ENCODE measurements around the gene GLYAT.
"Not testable (repeated sequence)": the region's sequence is repeated elsewhere in the genome, so short reads cannot be mapped to it uniquely, and the experiment has no call there.

GLYAT gene

GRCh38 chr11:58707767-58708166 is 24.0 kb downstream of the GLYAT start:
- H3K4me3 ChIP-seq (ENCODE audit: low read depth in 1 of 2, low read length in 2 of 2): no peak overlapping the region
- H3K36me3 ChIP-seq (ENCODE audit: control insufficient read depth in 1 of 2, insufficient read depth in 2 of 2, low read length in 2 of 2): no peaks in the 10 kb centered on the region
- no peak overlapping the region for H3K27ac ChIP-seq (ENCODE audit: low read length)
- H3K9me3 ChIP-seq (ENCODE audit: control insufficient read depth in 1 of 2, low read length in 2 of 2): peaks cover 0 to 6% of the 10 kb centered on the region in 2 donors
- H3K4me1 ChIP-seq (ENCODE audit: control insufficient read depth in 1 of 2, insufficient read depth in 2 of 2, low read length in 2 of 2): no peaks in the 10 kb centered on the region
- no peaks in the 10 kb centered on the region for H3K27me3 ChIP-seq (ENCODE audit: low read depth, low read length)

- H3K4me1 ChIP-seq (ENCODE audit: control insufficient read depth in 1 of 2, insufficient read depth in 2 of 2, low read length in 2 of 2); H3K4me3 ChIP-seq (ENCODE audit: low read depth in 1 of 2, low read length in 2 of 2); H3K9me3 ChIP-seq (ENCODE audit: control insufficient read depth in 1 of 2, low read length in 2 of 2); H3K27ac ChIP-seq (ENCODE audit: low read length); H3K36me3 ChIP-seq (ENCODE audit: control insufficient read depth in 1 of 2, insufficient read depth in 2 of 2, low read length in 2 of 2); H3K27me3 ChIP-seq (ENCODE audit: low read depth, low read length): not testable (repeated sequence)
These were observed 34.9 kb downstream of the GLYAT start for GRCh38 chr11:58696825-58697224.

GRCh38 chr11:58693026-58693425 is 38.7 kb downstream of the GLYAT start:
- H3K27ac ChIP-seq (ENCODE audit: low read length): no peak overlapping the region
- no peaks in the 10 kb centered on the region for H3K9me3 ChIP-seq (ENCODE audit: control insufficient read depth in 1 of 2, low read length in 2 of 2)
- no peaks in the 10 kb centered on the region for H3K27me3 ChIP-seq (ENCODE audit: low read depth, low read length)
- H3K4me3 ChIP-seq (ENCODE audit: low read depth in 1 of 2, low read length in 2 of 2): no peak overlapping the region
- H3K4me1 ChIP-seq (ENCODE audit: control insufficient read depth in 1 of 2, insufficient read depth in 2 of 2, low read length in 2 of 2): no peaks in the 10 kb centered on the region
- no peaks in the 10 kb centered on the region for H3K36me3 ChIP-seq (ENCODE audit: control insufficient read depth in 1 of 2, insufficient read depth in 2 of 2, low read length in 2 of 2)

DNA sequence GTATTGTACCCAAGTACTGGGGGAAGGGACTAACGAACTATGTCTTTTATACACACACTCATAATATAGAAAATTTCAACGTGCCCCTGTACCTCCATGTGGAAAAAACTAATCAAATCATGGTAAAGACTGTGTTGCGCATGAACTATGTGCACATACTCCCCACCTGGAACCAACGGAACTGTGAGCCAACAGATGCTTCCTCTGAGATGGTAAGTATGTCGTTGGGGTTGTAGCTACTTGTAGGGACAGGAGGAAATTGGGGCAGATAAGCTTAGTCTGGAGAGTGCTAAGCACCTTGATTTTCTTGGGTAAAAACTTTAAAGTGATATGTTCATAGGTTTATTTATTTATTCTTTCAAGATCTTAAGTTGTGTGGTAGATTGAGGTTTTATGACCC is 40.1 kb downstream of the GLYAT start:
- Histone ChIP-seq H3K36me3 (ENCODE audit: control insufficient read depth in 1 of 2, insufficient read depth in 2 of 2, low read length in 2 of 2) (no peaks in the 10 kb centered on the region), H3K9me3 (ENCODE audit: control insufficient read depth in 1 of 2, low read length in 2 of 2) (no peaks in the 10 kb centered on the region), H3K4me1 (ENCODE audit: control insufficient read depth in 1 of 2, insufficient read depth in 2 of 2, low read length in 2 of 2) (no peaks in the 10 kb centered on the region), H3K27me3 (ENCODE audit: low read depth, low read length) (no peaks in the 10 kb centered on the region), H3K27ac (ENCODE audit: low read length) (no peak overlapping the region), H3K4me3 (ENCODE audit: low read depth in 1 of 2, low read length in 2 of 2) (no peak overlapping the region)

- no peak overlapping the region for H3K27ac ChIP-seq (ENCODE audit: low read length)
- no peaks in the 10 kb centered on the region for H3K4me1 ChIP-seq (ENCODE audit: control insufficient read depth in 1 of 2, insufficient read depth in 2 of 2, low read length in 2 of 2)
- no peak overlapping the region for H3K4me3 ChIP-seq (ENCODE audit: low read depth in 1 of 2, low read length in 2 of 2)
- no peaks in the 10 kb centered on the region for H3K9me3 ChIP-seq (ENCODE audit: control insufficient read depth in 1 of 2, low read length in 2 of 2)
- H3K36me3 ChIP-seq (ENCODE audit: control insufficient read depth in 1 of 2, insufficient read depth in 2 of 2, low read length in 2 of 2): no peaks in the 10 kb centered on the region
- no peaks in the 10 kb centered on the region for H3K27me3 ChIP-seq (ENCODE audit: low read depth, low read length)
These were observed 42.8 kb downstream of the GLYAT start for GRCh38 chr11:58688789-58689503.

DNA sequence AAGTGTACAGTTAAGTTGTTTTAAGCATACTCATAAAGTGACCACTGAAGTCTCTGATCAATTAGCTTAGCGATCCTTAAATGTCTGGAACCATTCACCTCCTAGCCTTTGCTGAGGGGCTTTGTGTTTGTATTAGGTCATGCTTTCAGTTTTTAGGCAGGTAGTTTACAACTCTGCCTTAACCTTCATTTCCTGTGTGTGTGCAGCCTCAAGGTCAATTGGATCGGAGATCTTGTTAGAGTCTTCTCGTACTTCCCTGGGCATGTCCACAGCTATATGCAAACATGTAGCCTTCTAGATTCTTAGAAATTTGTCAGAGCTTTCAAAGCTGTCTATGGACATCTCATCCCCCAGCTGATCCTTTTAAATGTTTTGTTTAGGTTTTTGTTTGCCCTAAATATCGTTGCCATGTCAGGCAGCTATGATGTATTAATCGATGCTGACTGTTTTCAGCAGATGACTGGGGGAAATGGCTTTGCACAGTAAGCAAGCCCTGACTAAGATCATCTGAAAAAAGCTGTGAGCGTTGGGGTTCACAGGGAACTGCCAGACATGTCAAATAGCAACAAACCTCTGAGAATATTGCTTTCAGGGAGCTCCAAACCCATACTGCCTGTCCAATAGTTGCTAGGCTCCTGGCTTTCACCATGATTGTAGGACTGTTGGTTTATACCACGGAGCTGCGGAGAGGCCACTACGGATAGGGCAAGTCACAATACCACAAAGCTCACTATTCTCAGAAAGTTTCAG is 45.6 kb downstream of the GLYAT start:
- Histone ChIP-seq H3K27ac (ENCODE audit: low read length) (no peak overlapping the region), H3K27me3 (ENCODE audit: low read depth, low read length) (no peaks in the 10 kb centered on the region), H3K4me1 (ENCODE audit: control insufficient read depth in 1 of 2, insufficient read depth in 2 of 2, low read length in 2 of 2) (no peaks in the 10 kb centered on the region), H3K9me3 (ENCODE audit: control insufficient read depth in 1 of 2, low read length in 2 of 2) (no peaks in the 10 kb centered on the region), H3K4me3 (ENCODE audit: low read depth in 1 of 2, low read length in 2 of 2) (no peak overlapping the region), H3K36me3 (ENCODE audit: control insufficient read depth in 1 of 2, insufficient read depth in 2 of 2, low read length in 2 of 2) (no peaks in the 10 kb centered on the region)

DNA sequence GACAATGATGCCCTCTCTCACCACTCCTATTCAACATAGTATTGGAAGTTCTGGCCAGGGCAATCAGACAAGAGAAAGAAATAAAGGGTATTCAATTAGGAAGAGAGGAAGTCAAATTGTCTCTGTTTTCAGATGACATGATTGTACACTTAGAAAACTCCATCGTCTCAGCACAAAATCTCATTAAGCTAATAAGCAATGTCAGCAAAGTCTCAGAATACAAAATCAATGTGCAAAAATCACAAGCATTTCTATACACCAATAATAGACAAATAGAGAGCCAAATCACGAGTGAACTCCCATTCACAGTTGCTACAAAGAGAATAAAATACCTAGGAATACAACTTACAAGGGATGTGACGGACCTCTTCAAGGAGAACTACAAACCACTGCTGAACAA is 49.1 kb downstream of the GLYAT start:
- H3K4me1 ChIP-seq (ENCODE audit: control insufficient read depth in 1 of 2, insufficient read depth in 2 of 2, low read length in 2 of 2); H3K36me3 ChIP-seq (ENCODE audit: control insufficient read depth in 1 of 2, insufficient read depth in 2 of 2, low read length in 2 of 2); H3K9me3 ChIP-seq (ENCODE audit: control insufficient read depth in 1 of 2, low read length in 2 of 2); H3K27me3 ChIP-seq (ENCODE audit: low read depth, low read length); H3K4me3 ChIP-seq (ENCODE audit: low read depth in 1 of 2, low read length in 2 of 2); H3K27ac ChIP-seq (ENCODE audit: low read length): not testable (repeated sequence)

GRCh38 chr11:58677536-58677935 is 54.2 kb downstream of the GLYAT start:
- not testable (repeated sequence) for H3K4me3 ChIP-seq (ENCODE audit: low read depth in 1 of 2, low read length in 2 of 2); H3K9me3 ChIP-seq (ENCODE audit: control insufficient read depth in 1 of 2, low read length in 2 of 2); H3K4me1 ChIP-seq (ENCODE audit: control insufficient read depth in 1 of 2, insufficient read depth in 2 of 2, low read length in 2 of 2); H3K27me3 ChIP-seq (ENCODE audit: low read depth, low read length); H3K36me3 ChIP-seq (ENCODE audit: control insufficient read depth in 1 of 2, insufficient read depth in 2 of 2, low read length in 2 of 2); H3K27ac ChIP-seq (ENCODE audit: low read length)

- H3K36me3 ChIP-seq (ENCODE audit: control insufficient read depth in 1 of 2, insufficient read depth in 2 of 2, low read length in 2 of 2): no peaks in the 10 kb centered on the region
- H3K27ac ChIP-seq (ENCODE audit: low read length): no peak overlapping the region
- H3K4me3 ChIP-seq (ENCODE audit: low read depth in 1 of 2, low read length in 2 of 2): no peak overlapping the region
- H3K9me3 ChIP-seq (ENCODE audit: control insufficient read depth in 1 of 2, low read length in 2 of 2): no peaks in the 10 kb centered on the region
- no peaks in the 10 kb centered on the region for H3K4me1 ChIP-seq (ENCODE audit: control insufficient read depth in 1 of 2, insufficient read depth in 2 of 2, low read length in 2 of 2)
- no peaks in the 10 kb centered on the region for H3K27me3 ChIP-seq (ENCODE audit: low read depth, low read length)
These were observed 55.1 kb downstream of the GLYAT start for GRCh38 chr11:58676563-58677135.

DNA sequence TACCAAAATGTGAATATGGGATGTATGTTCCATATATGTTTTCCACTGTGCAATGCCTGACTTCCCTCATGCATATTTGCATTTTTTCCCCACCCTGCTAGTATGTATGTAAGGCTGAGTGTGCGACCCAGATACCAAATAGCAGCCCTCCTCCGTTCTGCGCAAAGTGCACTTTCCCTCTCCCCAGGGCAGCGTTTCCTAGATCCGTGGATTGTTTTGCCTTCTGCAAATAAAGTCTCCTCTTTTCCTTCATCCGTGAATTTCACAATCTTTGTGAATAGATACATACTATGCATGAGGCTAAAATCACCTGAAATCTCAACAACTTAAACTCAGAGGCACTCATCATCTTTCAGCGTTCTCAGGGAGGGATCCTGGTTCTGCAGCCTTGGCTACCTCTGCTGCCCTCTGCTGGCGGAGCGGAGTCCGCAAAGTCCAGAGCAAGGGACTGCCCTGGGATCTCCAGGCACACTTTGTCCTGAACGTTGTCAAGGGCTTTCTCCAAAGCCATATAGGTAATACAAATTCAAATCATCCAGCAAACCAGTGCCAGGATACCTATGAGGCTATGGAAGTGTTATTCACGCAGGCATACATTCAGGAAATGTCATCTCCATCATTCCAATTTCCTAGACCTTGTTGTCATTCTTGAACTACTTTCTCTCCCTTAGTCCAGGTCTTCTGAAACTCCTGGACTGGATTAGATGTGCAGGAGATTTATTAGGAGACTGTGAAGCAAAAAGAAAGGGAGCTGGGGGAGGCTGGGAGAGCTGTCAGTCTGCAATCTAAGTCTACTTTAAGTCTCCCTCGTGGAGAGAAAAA is 56.2 kb downstream of the GLYAT start:
- Histone ChIP-seq H3K36me3 (ENCODE audit: control insufficient read depth in 1 of 2, insufficient read depth in 2 of 2, low read length in 2 of 2) (no peaks in the 10 kb centered on the region), H3K4me3 (ENCODE audit: low read depth in 1 of 2, low read length in 2 of 2) (no peak overlapping the region), H3K4me1 (ENCODE audit: control insufficient read depth in 1 of 2, insufficient read depth in 2 of 2, low read length in 2 of 2) (no peaks in the 10 kb centered on the region), H3K9me3 (ENCODE audit: control insufficient read depth in 1 of 2, low read length in 2 of 2) (no peaks in the 10 kb centered on the region), H3K27ac (ENCODE audit: low read length) (no peak overlapping the region), H3K27me3 (ENCODE audit: low read depth, low read length) (no peaks in the 10 kb centered on the region)

DNA sequence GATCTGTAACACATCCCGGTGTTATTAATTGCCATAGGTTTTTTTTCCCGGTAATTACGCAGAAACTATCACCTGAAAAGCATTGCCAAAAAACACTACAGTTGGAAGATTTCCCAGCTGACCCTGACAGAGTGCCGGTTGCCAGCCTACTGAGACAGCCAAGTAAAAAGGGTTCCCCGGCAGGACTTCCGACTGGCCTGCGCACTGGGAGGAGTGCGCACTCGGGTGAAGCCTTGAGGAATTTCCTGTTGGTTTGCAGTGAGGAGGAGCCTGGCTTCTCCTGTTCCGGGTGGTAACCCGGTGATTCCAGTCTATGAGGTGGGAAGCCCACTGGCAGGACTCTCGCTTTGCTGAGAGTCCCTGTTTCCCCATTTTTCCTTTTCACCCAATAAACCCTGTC is 57.1 kb downstream of the GLYAT start:
- Histone ChIP-seq H3K36me3 (ENCODE audit: control insufficient read depth in 1 of 2, insufficient read depth in 2 of 2, low read length in 2 of 2) (no peaks in the 10 kb centered on the region), H3K4me3 (ENCODE audit: low read depth in 1 of 2, low read length in 2 of 2) (no peak overlapping the region), H3K4me1 (ENCODE audit: control insufficient read depth in 1 of 2, insufficient read depth in 2 of 2, low read length in 2 of 2) (no peaks in the 10 kb centered on the region), H3K27me3 (ENCODE audit: low read depth, low read length) (no peaks in the 10 kb centered on the region), H3K9me3 (ENCODE audit: control insufficient read depth in 1 of 2, low read length in 2 of 2) (no peaks in the 10 kb centered on the region), H3K27ac (ENCODE audit: low read length) (no peak overlapping the region)

Data from muscle layer of duodenum (tissue), 2 donors.